RPMI7951 (cell line): ENCODE results near the gene PALLD. TPM values are rescaled to one million over a fixed set of nuclear protein-coding genes. Genes with fewer than 3 reads are reported as not detected.
A peak's percentile ranks its signal among the peaks of the same experiment; 100 is the strongest.

Experiments used
- DNase-seq: peaks from one replicate; pipeline ENCODE4 v3.0.0-alpha.2; 2012; ENCODE audit warnings: low read depth
- total RNA-seq: library from RNA; depleted of rRNA; stranded (reverse); fragments of >200 nt; shearing (Covaris generic); gene quantifications from 2 replicates; pipeline ENCODE4 v1.2.3, GENCODE V29; 2014

The PALLD gene
- total RNA-seq, 1 experiment from 2014 or later: 44.5 TPM

GRCh38 chr4:168646001-168646768, 149.3 kb downstream of the PALLD start:
- DNase-seq: peak; percentile 59

DNA sequence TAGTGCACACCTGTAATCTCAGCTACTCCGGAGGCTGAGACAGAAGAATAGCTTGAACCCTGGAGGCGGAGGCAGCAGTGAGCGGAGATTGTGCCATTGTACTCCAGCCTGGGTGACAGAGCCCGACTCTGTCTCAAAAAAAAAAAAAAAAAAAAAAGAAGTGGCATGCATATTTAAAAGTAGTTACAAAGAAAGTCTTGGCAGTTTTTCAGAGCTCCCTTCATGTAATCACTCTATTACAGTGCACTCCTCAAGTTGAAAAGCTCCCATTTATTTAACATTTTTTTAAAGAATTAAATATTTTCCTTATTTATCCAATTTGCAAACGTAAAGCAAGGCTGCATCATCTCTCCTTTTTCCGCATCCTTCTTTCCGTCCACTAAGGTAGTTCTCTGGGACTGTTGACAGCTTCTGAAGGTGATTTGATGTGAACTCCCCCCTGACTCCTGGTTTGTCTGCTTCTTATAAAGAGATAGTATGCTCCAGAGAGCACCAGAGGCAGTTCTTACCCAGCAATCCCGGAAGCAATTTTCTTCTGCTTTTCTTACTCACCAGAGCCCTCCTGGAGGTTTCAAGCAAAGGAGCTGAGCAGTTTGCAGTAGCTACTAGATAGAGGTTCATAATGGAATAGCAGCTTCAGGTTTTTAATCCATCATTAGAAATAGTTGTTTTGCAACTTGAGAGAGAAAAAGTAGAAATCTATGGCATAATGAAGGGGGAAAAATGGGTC, 151.0 kb downstream of the PALLD start:
- peak; percentile 40 for DNase-seq

DNA sequence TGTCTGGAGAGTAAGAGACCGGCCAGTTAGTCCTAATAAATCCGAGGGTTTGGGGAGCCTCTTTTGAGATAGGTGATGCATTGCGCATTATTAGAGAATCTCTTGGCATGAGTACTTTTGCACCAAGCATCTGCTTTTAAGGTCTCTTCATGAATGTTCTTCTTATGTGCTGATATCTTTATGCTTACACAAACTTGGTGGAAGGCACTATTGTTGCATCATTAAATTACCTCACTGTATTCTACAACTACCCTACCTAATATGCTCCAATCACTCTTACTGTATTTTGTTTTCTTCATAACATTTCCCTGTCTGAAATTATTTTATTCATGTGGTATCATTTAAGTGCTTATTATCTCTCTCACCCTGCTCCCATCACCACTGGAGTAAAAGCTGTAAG, 151.6 kb downstream of the PALLD start:
- DNase-seq: no peak

DNA sequence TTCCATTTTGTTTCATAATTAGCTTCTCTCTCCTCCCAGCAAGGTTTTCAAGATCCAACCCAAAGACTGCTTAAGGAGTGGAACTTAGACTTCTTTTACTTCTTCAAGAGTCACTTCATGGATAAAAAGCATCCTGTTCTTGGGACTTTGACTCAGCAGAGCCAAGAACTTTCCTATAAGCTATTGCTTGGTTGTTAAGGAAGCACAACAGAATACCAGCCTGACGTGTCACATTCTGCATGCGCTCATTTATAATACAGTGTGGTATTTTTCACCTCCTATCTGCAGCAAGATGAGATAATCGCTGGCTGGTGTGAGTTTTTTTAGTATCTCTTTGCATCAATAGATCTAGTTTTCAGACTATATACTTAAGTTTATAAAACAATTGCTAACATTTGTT, 152.1 kb downstream of the PALLD start:
- DNase-seq: peak; percentile 50

- no peak for DNase-seq
These were observed 154.5 kb downstream of the PALLD start for GRCh38 chr4:168651374-168651773.

- DNase-seq: no peak
These were observed 155.0 kb downstream of the PALLD start for GRCh38 chr4:168651864-168652263.

- DNase-seq: no peak
These were observed 155.9 kb downstream of the PALLD start for GRCh38 chr4:168652755-168653154.

GRCh38 chr4:168654104-168654847, 157.4 kb downstream of the PALLD start:
- DNase-seq: peak; percentile 63

GRCh38 chr4:168654848-168655174, 158.0 kb downstream of the PALLD start:
- no peak for DNase-seq

DNA sequence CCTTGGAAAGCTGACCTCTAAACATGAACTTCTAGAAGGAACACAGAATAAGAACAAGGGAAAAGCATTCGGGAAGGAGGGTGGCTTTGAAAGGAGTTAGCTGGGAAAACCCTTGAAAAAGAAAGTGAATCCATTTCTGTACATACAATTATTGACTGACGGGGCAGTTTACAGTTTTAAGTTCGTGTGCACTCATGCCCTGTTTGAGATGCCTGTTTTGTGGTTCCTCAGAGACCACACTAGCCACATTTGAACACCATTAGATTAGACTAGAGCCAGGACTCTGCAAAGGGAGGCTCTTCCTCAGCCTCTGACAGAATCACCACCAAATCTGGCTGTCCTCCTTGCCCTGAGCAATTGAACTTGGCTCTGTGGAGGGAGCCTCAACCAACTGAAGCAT, 158.3 kb downstream of the PALLD start:
- DNase-seq: peak; percentile 66

DNA sequence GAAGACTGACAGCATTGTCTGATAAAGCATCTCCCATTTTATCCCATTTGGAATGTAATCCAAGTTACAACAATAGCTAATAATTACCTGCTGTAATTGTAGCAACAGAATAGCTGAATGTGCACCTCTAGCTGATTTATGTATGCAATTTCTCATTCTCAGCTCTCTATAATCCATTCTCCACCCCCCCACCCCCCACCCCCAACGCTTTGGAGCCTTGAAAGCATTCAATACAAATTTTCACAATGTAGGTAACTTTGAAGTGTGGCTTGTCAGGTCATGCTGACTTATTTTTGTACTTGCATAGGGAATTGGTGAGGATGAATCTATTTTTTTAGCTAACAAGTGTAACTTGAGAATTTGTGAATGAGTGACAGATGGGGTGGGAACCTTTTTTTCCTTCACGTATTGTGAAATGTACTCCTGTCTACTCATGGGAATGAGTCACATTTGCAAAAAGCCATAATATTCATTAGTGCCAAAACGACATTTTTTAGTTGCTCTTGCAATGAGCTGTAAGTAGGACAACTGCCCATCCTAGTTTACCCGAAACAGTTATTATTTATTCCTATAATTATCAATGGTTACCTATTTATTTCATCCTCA, 159.3 kb downstream of the PALLD start:
- DNase-seq: peak; percentile 76

GRCh38 chr4:168656946-168657473, 160.2 kb downstream of the PALLD start:
- no peak for DNase-seq

DNA sequence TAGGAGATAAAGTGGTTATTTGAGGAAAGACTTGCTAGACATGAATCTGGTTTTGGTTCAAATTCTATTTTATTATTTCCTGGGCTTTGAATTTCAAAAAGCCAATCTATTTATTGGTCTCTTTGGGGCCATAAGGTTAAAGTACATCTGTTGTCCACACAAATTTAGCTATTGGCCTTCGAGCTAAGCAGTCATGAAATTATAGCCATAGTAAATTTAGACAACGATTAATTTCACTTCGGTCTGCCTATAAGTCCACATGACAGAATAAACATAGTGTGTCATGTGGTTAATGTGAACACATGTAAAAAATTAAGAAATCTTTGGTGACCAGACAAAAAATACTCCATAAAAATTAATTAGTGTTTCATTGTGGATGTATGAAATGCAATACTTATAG, 161.9 kb downstream of the PALLD start:
- DNase-seq: no peak

- peak; percentile 25 for DNase-seq
These were observed 163.1 kb downstream of the PALLD start for GRCh38 chr4:168659741-168660465.

DNA sequence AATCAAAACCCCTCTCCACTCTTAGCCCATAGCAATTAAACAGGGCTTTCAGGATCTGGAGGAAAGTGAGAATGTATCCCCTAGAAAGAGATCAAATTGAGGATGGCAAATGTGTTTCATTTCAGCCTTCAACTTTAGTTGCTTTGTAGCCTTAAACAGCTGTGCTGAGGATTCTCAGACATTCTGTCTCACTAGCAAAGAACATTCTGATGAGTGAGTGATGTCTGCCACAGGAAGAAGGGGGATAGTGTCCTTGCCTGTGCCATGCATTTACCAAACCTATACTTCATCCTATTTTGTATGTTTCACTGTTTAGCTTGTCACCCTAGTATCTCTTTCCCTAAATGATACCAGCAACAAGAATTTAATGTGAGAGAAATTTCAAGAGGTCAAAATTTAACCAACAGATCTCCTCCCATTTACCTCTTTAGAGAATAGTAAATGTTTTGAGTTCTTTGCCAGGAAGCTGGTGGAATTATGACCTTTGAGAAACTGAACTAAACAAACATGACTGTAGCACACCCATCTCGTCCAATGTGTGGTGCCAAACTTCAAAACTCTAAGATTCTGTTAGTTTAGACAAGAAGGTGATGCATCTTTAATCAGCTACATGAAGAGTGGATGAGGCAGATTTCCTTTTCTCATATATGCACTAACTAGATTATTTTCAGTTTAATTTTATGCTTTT, 165.6 kb downstream of the PALLD start:
- no peak for DNase-seq

DNA sequence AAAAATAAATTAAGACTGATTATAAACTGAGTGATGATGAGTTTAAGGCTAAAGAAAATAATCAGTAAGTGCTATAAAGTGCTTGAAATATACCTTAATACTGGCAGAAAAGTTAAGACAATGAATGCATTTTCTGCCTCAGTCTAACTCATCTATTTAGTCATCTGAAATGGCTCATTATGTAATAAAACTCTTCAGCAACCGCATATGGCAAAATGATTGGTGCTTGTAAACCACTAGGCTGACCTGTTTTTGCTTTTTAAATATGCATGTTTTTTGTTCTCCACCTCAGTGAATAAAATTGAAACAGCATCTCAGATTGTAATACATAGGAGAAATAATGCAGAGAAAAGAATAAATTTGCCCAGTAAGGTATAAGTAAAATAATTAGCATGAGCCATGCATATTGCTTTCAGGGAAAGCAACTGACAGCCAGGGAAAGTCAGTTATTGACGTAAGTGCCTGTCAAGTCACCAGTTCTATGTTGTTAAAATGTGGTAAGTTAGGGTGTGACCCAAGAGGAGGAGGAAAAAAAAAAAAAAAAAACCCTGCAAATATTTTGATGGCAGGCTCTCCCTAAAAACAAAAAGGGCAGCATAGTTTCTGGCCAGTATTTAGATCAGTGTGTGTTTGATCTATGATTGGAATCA, 167.5 kb downstream of the PALLD start:
- DNase-seq: peak; percentile 34

GRCh38 chr4:168666531-168666930, 169.7 kb downstream of the PALLD start:
- peak; percentile 84 for DNase-seq

DNA sequence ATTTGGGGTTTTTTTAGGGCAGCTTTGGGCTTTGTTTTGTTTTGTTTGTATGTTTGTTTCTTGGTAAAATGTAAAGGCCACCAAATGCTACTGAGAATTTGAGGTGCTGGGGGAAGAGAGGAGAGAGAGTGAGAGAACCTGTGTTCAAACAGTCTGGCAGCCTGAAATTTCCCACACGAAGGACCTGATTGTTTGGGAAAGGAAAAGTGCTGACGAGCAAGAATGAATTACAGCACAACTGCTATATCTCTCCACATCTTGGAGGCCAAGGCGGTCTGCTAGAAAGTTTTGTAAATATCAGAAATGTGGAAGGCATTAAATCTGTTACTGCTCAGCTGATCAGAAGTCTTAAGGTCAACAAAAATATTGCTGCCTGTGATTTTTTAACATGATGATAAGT, 170.5 kb downstream of the PALLD start:
- no peak for DNase-seq

GRCh38 chr4:168667921-168668320, 171.1 kb downstream of the PALLD start:
- no peak for DNase-seq

DNA sequence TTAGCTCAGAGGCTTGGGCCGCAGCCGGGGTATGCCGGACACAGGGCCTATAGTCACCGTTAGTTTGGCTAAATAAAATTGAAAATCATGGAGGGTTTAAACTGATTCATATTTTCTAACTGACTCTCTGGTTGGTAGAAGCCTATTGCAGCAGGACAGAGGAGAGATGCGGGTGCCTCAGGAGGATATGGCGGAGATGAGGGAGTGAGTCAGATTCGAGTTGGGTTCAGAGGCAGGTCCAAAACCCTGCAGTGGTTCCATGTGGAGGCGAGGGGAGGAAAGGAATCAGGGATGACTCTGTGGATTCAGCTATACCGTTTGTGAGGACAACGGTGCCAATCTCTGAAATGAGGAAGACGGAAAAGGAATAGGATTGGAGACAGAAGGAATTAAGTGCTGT, 176.6 kb downstream of the PALLD start:
- DNase-seq: no peak
